IMR-90 (cell line): ENCODE results near the gene FAF1. TPM values are rescaled to one million over a fixed set of nuclear protein-coding genes. Genes with fewer than 3 reads are reported as not detected.
"Not testable (repeated sequence)": the region's sequence is repeated elsewhere in the genome, so short reads cannot be mapped to it uniquely, and the experiment has no call there.

ENCODE experiments used
- ATAC-seq: fragments of 200-7000 bp; cut with Tn5 transposase; 2 replicates; pipeline ENCODE4 v1.9.1; 2020; ENCODE audit warnings: low read depth, mild to moderate bottlenecking, moderate library complexity
- BruUV-seq: library from RNA; stranded (reverse); fragments of 400-500 nt; replicated peaks from 2 replicates; lab custom pipeline; 2021; lab: Mats Ljungman, UMichigan
- CTCF ChIA-PET: fragments of 300-600 bp; formaldehyde crosslinking; extraction: SDS; loops from one replicate; lab custom pipeline; 2021; ENCODE audit warnings: antibody characterized with exemption; lab: Yijun Ruan, JAX
- POLR2A ChIA-PET: fragments of 300-600 bp; sonication (Branson Sonifier 250); formaldehyde crosslinking; loops from one replicate; lab custom pipeline; 2022; ENCODE audit warnings: antibody characterized with exemption; ENCODE audit not compliant: unreplicated experiment; lab: Charles Lee
- DNase-seq: peaks from one replicate; pipeline ENCODE4 v3.0.0; 2013
- H2AFZ ChIP-seq: replicated peaks from 2 replicates; pipeline ENCODE3; 2013; ENCODE audit warnings: low read length, mild to moderate bottlenecking; ENCODE audit not compliant: poor library complexity
- H2AK5ac ChIP-seq: 2 replicates; pipeline ENCODE4 v1.6.1; 2013; ENCODE audit warnings: low read depth, low read length, inconsistent platforms
- H2AK9ac ChIP-seq: replicated peaks from 2 replicates; pipeline ENCODE3; 2013; ENCODE audit warnings: mild to moderate bottlenecking, low read depth, low read length, moderate library complexity; ENCODE audit not compliant: poor library complexity
- H2BK120ac ChIP-seq: 2 replicates; pipeline ENCODE4 v1.6.1; 2013; ENCODE audit warnings: low read depth, low read length, inconsistent platforms
- H2BK15ac ChIP-seq: 3 replicates; pipeline ENCODE4 v1.6.1; 2013; ENCODE audit warnings: low read depth, low read length, inconsistent platforms
- H2BK20ac ChIP-seq: 2 replicates; pipeline ENCODE4 v1.6.1; 2013; ENCODE audit warnings: low read depth, mild to moderate bottlenecking, inconsistent platforms, low read length, moderate library complexity
- H2BK5ac ChIP-seq: 2 replicates; pipeline ENCODE4 v1.6.1; 2013; ENCODE audit warnings: mild to moderate bottlenecking, low read depth, low read length, inconsistent platforms; ENCODE audit not compliant: poor library complexity, severe bottlenecking
- H3K14ac ChIP-seq: replicated peaks from 2 replicates; pipeline ENCODE4 v1.6.1; 2013; ENCODE audit warnings: low read depth, low read length, inconsistent platforms
- H3K18ac ChIP-seq: 2 replicates; pipeline ENCODE4 v1.6.1; 2013; ENCODE audit warnings: low read depth, low read length, control low read depth
- H3K23ac ChIP-seq: 2 replicates; pipeline ENCODE4 v1.6.1; 2013; ENCODE audit warnings: low read depth, low read length, inconsistent platforms
- H3K27ac ChIP-seq: 2 replicates; pipeline ENCODE4 v1.5.1; 2013; ENCODE audit warnings: mild to moderate bottlenecking, control low read depth, low read length; ENCODE audit not compliant: insufficient read depth
- H3K27me3 ChIP-seq: 2 replicates; pipeline ENCODE4 v1.6.1; 2013; ENCODE audit warnings: low read length; ENCODE audit not compliant: control insufficient read depth, insufficient read depth
- H3K36me3 ChIP-seq: 2 replicates; pipeline ENCODE4 v1.6.1; 2013; ENCODE audit warnings: low read length, mixed read lengths; ENCODE audit not compliant: control insufficient read depth, insufficient read depth
- H3K4ac ChIP-seq: 2 replicates; pipeline ENCODE4 v1.6.1; 2013; ENCODE audit warnings: low read depth, low read length, inconsistent platforms
- H3K4me1 ChIP-seq: 2 replicates; pipeline ENCODE4 v1.6.1; 2013; ENCODE audit warnings: low read length, mixed read lengths; ENCODE audit not compliant: control insufficient read depth, insufficient read depth
- H3K4me2 ChIP-seq: 2 replicates; pipeline ENCODE4 v1.6.1; 2013; ENCODE audit warnings: low read depth, mild to moderate bottlenecking, control low read depth, low read length, moderate library complexity
- H3K4me3 ChIP-seq: 2 replicates; pipeline ENCODE4 v1.5.1; 2013; ENCODE audit warnings: low read depth, mild to moderate bottlenecking, control low read depth, low read length, moderate library complexity; ENCODE audit not compliant: insufficient read depth
- H3K56ac ChIP-seq: 2 replicates; pipeline ENCODE4 v1.6.1; 2013; ENCODE audit warnings: low read length, inconsistent platforms; ENCODE audit not compliant: insufficient read depth; ENCODE audit errors: extremely low read depth
- H3K79me1 ChIP-seq, 2 experiments: 2 replicates each; pipeline ENCODE4 v1.6.1; 2013; ENCODE audit warnings: low read length in 2 of 2, inconsistent platforms in 1 of 2, low read depth in 1 of 2
- H3K9ac ChIP-seq: 2 replicates; pipeline ENCODE4 v1.6.1; 2013; ENCODE audit warnings: low read depth, low read length, control low read depth
- H3K9me1 ChIP-seq: 2 replicates; pipeline ENCODE4 v1.6.1; 2013; ENCODE audit warnings: low read length, inconsistent platforms; ENCODE audit not compliant: insufficient read depth
- H3K9me3 ChIP-seq: 2 replicates; pipeline ENCODE4 v1.6.1; 2013; ENCODE audit warnings: low read length; ENCODE audit not compliant: control insufficient read depth, insufficient read depth
- H4K20me1 ChIP-seq: 2 replicates; pipeline ENCODE4 v1.6.1; 2013; ENCODE audit warnings: low read length, inconsistent platforms; ENCODE audit not compliant: insufficient read depth
- H4K5ac ChIP-seq: 2 replicates; pipeline ENCODE4 v1.6.1; 2013; ENCODE audit warnings: mild to moderate bottlenecking, low read depth, low read length, control low read depth
- H4K8ac ChIP-seq, 2 experiments: 2 replicates each; pipeline ENCODE4 v1.6.1; 2013; ENCODE audit warnings: low read depth in 2 of 2, low read length in 2 of 2, control low read depth in 1 of 2, inconsistent platforms in 1 of 2
- H4K91ac ChIP-seq: 2 replicates; pipeline ENCODE4 v1.6.1; 2013; ENCODE audit warnings: low read depth, low read length, inconsistent platforms; ENCODE audit not compliant: insufficient read depth
- WGBS, 2 experiments: methylation state at CpG; one replicate each; pipeline versions ENCODE4 v1.1.5 to v1.1.7; 2013; ENCODE audit warnings: missing lambda C conversion rate in 2 of 2; ENCODE audit not compliant: insufficient read length in 1 of 2; ENCODE audit errors: extremely low coverage in 2 of 2; 5-methylcytosine and 5-hydroxymethylcytosine counted together
- dilution Hi-C: fragments of 300-500 bp; cut with HindIII; formaldehyde crosslinking; loops from one replicate; pipeline ENCODE4 v1.14.3; 2018; ENCODE audit warnings: low sequenced_read_pairs; ENCODE audit not compliant: unreplicated experiment
- in situ Hi-C: fragments of 300-500 bp; cut with MboI; formaldehyde crosslinking; loops from 3 replicates; pipeline ENCODE4 v1.14.3; 2019; ENCODE audit warnings: low sequenced_read_pairs, inconsistent platforms, mixed read lengths
- intact Hi-C: fragments of 100-400 bp; cut with micrococcal nuclease; formaldehyde crosslinking; loops from 2 replicates; pipeline ENCODE4 v1.10.0; 2022
- polyA plus RNA-seq, 3 experiments: library from polyadenylated mRNA; depleted of rRNA; stranded (reverse); fragments of >200 nt; gene quantifications; 2 replicates each; pipeline ENCODE4 v1.2.3, GENCODE V29; 2012; ENCODE audit warnings: low replicate concordance in 1 of 3
- total RNA-seq: library from RNA; depleted of rRNA; stranded (reverse); fragments of >200 nt; gene quantifications from 2 replicates; pipeline ENCODE4 v1.2.3, GENCODE V29; 2012

FAF1 gene
- total and polyA plus RNA-seq, 2 of the 4 experiments (the other 2 are of a cell fraction), result 18.8 to 72.9 TPM

DNA sequence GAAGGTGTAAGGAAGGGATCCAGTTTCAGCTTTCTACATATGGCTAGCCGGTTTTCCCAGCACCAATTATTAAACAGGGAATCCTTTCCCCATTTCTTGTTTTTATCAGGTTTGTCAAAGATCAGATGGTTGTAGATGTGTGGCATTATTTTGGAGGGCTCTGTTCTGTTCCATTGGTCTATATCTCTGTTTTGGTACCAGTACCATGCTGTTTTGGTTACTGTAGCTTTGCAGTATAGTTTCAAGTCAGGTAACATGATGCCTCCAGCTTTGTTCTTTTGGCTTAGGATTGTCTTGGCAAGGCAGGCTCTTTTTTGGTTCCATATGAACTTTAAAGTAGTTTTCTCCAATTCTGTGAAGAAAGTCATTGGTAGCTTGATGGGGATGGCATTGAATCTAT, 72.5 kb downstream of the FAF1 start:
- H3K9me3 ChIP-seq, H2BK15ac ChIP-seq, BruUV-seq, H2BK5ac ChIP-seq, H4K91ac ChIP-seq, H3K79me1 ChIP-seq, POLR2A ChIA-PET, H3K9me1 ChIP-seq, H3K36me3 ChIP-seq, dilution Hi-C loops, H3K9ac ChIP-seq, H2AK5ac ChIP-seq, H3K14ac ChIP-seq, CTCF ChIA-PET, H3K27ac ChIP-seq, H3K4me2 ChIP-seq, H2AFZ ChIP-seq, DNase-seq, intact Hi-C loops, H3K27me3 ChIP-seq, H3K18ac ChIP-seq, H3K4me3 ChIP-seq, H2BK20ac ChIP-seq, H3K4me1 ChIP-seq, H4K20me1 ChIP-seq, in situ Hi-C loops, H2BK120ac ChIP-seq, ATAC-seq, H4K8ac ChIP-seq, H3K4ac ChIP-seq, H4K5ac ChIP-seq, H3K56ac ChIP-seq, H3K23ac ChIP-seq, H2AK9ac ChIP-seq: not testable (repeated sequence)
- WGBS, 2 experiments, result no CpG with 5 or more reads among the region's 1 CpG
